Activated T-cell treated with anti-CD3 and anti-CD28 coated beads, Interleukin-2, amount 50 U/mL, for 1 hour (primary cell): ENCODE data around the gene KRT4.
"Not testable (repeated sequence)": the region's sequence is repeated elsewhere in the genome, so short reads cannot be mapped to it uniquely, and the experiment has no call there.

ENCODE experiments used
- DNase-seq: peaks from one replicate; pipeline ENCODE4 v3.0.0-alpha.2; 2020

KRT4 gene

GRCh38 chr12:52807544-52808470 lies 6.1 kb downstream of the KRT4 start:
- DNase-seq, result no peak

GRCh38 chr12:52806821-52807543 lies 6.9 kb downstream of the KRT4 start:
- no peak for DNase-seq

GRCh38 chr12:52806169-52806811 lies 7.6 kb downstream of the KRT4 start:
- no peak for DNase-seq

- DNase-seq, result no peak
Observed at GRCh38 chr12:52805739-52806138, 8.2 kb downstream of the KRT4 start.

GRCh38 chr12:52805000-52805399 lies 8.9 kb downstream of the KRT4 start:
- no peak for DNase-seq

GRCh38 chr12:52802442-52802841 lies 11.5 kb downstream of the KRT4 start:
- DNase-seq, result no peak

- no peak for DNase-seq
Observed at GRCh38 chr12:52801773-52802172, 12.1 kb downstream of the KRT4 start.

- DNase-seq, result no peak
Observed at GRCh38 chr12:52800259-52800917, 13.5 kb downstream of the KRT4 start.

- DNase-seq, result no peak
Observed at GRCh38 chr12:52799505-52800211, 14.3 kb downstream of the KRT4 start.

- DNase-seq, result no peak
Observed at GRCh38 chr12:52798671-52799504, 15.0 kb downstream of the KRT4 start.

- no peak for DNase-seq
Observed at GRCh38 chr12:52798003-52798670, 15.8 kb downstream of the KRT4 start.

GRCh38 chr12:52797529-52797894 lies 16.4 kb downstream of the KRT4 start:
- DNase-seq, result no peak

- no peak for DNase-seq
Observed at GRCh38 chr12:52796839-52797528, 16.9 kb downstream of the KRT4 start.

GRCh38 chr12:52796429-52796794 lies 17.5 kb downstream of the KRT4 start:
- DNase-seq, result no peak

- DNase-seq, result no peak
Observed at GRCh38 chr12:52795694-52796428, 18.1 kb downstream of the KRT4 start, which contains the start of gene KRT3. TSS of gene KRT3 (minus strand) at chr12:52796117. CDS start at chr12:52796042, 75 bp downstream.

GRCh38 chr12:52795332-52795674 lies 18.6 kb downstream of the KRT4 start:
- not testable (repeated sequence) for DNase-seq

- no peak for DNase-seq
Observed at GRCh38 chr12:52794479-52795331, 19.2 kb downstream of the KRT4 start.

- DNase-seq, result no peak
Observed at GRCh38 chr12:52792185-52793029, 21.5 kb downstream of the KRT4 start.
